ENCODE data around the gene GLI3.

Gene GLI3

GRCh38 chr7:41977151-41977651 is 259.8 kb downstream of the GLI3 start:
- H3K27ac Mint-ChIP-seq, result no peak overlapping the region
- no peak overlapping the region for H3K4me3 Mint-ChIP-seq
- H3K4me1 Mint-ChIP-seq, result no peaks in the 10 kb centered on the region
- ATAC-seq (no peak), DNase-seq (ENCODE audit: low spot score in 2 of 2) (no peak)
- H3K9me3 Mint-ChIP-seq, result no peaks in the 10 kb centered on the region
- H3K36me3 Mint-ChIP-seq, result no peaks in the 10 kb centered on the region

DNA sequence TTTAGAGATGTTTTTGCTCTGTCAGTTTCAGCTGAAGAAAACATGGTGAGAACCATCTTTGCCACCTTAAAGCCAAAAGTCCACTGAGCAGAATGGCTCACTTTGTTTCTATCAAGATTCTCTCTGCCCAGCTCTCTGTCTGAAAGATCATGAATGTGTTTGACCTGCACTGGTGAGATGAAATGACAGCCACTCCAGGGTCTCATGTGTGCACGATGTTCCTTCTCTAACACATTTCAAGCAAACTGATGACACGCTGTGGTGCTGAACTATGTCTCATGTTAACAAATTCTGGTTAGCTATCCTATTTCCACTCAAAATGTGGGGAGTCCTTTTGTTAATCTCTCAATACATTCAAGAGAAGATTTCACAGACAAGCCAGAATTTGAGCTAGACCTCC is 260.6 kb downstream of the GLI3 start:
- no peaks in the 10 kb centered on the region for H3K9me3 Mint-ChIP-seq
- no peak for ATAC-seq

DNA sequence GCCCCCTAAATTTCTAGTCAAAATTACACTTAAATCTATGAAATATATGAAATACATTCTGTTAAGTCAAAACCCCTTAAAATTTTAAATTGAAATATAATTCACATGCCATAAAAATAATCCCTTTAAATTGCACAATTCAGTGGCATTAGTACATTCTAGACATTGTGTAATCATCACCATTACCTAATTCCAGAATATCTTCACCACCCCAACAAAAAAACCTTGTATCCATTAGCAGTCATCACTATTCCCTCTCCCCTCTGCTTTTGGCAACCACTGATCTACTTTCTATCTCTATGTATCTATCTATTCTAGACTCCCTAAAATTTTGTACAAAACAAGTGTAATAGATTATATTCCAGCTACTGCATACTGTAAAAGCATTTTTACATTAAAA is 261.2 kb downstream of the GLI3 start:
- H3K27ac Mint-ChIP-seq, result no peak overlapping the region
- ATAC-seq (no peak), DNase-seq (ENCODE audit: low spot score in 2 of 2) (no peak)
- H3K36me3 Mint-ChIP-seq, result no peaks in the 10 kb centered on the region
- no peak overlapping the region for H3K4me3 Mint-ChIP-seq
- no peaks in the 10 kb centered on the region for H3K4me1 Mint-ChIP-seq
- H3K9me3 Mint-ChIP-seq, result no peaks in the 10 kb centered on the region

More for the DNA sequence above, 260.6 kb downstream of the GLI3 start:
- DNase-seq (ENCODE audit: low spot score in 2 of 2), result no peak
- no peaks in the 10 kb centered on the region for H3K4me1 Mint-ChIP-seq
- no peak overlapping the region for H3K4me3 Mint-ChIP-seq
- H3K27ac Mint-ChIP-seq, result no peak overlapping the region
- H3K36me3 Mint-ChIP-seq, result no peaks in the 10 kb centered on the region

DNA sequence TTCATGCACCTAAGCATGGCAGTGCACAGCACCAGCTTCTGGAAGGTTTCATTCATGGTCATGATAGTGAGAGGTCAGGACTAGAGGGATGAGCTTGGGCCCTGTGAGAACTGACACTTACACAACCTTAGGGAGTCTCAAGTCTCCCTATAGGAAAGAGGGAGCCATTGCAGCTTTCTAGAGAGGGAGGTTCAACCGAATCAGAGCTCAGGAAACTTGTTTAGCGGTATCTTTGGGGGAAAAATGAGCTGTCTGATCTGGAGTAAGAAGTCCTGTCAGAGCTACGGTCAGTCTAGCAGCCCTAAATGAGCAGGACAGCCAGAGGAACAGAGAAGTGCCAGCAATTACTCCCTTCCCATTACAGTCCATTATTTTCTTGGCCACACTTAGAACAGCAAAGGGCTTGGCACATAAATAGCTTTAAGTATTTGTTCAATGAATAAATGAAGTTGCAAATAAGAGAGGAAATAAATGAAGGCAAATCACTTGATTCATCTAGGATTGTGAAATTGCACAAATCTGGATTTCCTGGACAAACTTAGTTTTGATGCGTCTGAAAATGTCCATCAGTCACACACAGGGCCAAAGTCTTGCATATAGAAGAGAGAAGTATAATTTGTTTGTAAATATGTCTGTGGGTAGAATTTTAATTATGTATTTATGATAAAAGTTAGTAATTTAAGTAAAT is 262.0 kb downstream of the GLI3 start:
- no peaks in the 10 kb centered on the region for H3K36me3 Mint-ChIP-seq
- ATAC-seq, result no peak

DNA sequence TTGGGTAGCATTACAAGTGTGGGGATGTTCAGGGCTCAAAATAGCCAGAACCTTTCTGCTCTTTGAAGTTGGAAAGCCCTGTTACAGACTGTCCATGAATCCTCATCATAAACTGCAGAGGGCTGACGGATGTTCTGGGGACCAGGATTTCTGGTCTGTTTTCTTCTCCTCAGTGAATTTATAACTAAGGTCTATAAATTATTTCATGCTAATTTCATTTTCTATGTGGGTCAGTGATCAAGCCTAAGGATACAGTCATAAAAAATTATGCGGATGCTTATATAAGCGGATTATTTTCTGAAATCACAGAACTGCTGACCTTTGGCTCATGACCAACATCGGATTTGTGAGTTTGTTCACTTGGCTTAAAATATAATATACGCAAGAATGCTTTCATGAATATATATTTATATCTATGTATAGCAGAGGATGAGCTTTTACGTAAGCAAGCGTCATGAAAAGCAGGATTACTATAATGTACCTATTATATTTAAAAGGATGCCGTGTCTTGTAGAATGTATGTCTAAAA is 263.7 kb downstream of the GLI3 start:
- no peak overlapping the region for H3K4me3 Mint-ChIP-seq

More for the DNA sequence above, 262.0 kb downstream of the GLI3 start:
- no peak for DNase-seq (ENCODE audit: low spot score in 2 of 2)
- no peak overlapping the region for H3K4me3 Mint-ChIP-seq
- no peaks in the 10 kb centered on the region for H3K4me1 Mint-ChIP-seq
- no peaks in the 10 kb centered on the region for H3K9me3 Mint-ChIP-seq
- no peak overlapping the region for H3K27ac Mint-ChIP-seq

DNA sequence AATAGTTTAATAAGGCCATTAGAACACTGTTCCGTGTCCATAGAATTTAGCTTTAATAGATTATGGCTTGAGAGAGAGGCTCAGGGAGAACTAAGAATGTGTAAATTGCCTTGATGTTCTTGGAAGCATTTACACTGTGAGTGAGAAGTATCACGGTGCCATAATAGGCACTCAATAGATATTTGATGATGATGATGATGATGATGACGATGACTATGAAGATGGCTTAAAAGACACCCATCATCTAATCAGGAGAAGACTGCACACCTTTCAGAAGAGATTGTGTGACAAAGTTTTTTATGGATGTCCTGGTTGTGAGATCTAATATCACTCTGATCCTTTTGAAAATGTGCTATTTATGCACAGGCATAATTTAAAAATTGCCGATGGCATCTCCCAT is 264.2 kb downstream of the GLI3 start:
- H3K9me3 Mint-ChIP-seq, result no peaks in the 10 kb centered on the region
- no peak overlapping the region for H3K4me3 Mint-ChIP-seq
- ATAC-seq, result no peak
- H3K4me1 Mint-ChIP-seq, result no peaks in the 10 kb centered on the region
- H3K36me3 Mint-ChIP-seq, result no peaks in the 10 kb centered on the region
- DNase-seq (ENCODE audit: low spot score in 2 of 2), result no peak
- H3K27ac Mint-ChIP-seq, result no peak overlapping the region

More for the DNA sequence above, 263.7 kb downstream of the GLI3 start:
- Mint-ChIP-seq H3K4me1 (no peaks in the 10 kb centered on the region), H3K9me3 (no peaks in the 10 kb centered on the region), H3K27ac (no peak overlapping the region), H3K36me3 (no peaks in the 10 kb centered on the region)
- DNase-seq (ENCODE audit: low spot score in 2 of 2), result no peak
- ATAC-seq, result no peak

DNA sequence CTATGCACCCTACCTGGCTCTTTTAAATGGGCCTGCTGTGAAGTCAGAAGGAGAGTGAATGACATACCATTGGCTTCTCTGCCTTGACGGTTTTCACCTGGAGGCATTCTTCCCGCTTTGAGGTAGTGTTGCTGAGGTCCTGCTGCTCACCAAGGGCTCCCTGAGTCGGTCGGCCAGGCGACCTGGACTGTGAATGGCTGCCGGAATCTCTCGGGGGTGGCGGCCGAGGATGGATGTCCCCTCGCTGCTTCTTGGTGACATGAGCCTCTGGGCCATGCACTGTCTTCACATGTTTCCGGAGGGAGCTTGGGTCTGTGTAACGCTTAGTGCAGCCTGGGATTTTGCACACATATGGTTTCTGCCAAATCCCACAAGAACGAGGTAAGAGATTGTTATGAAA is 264.7 kb downstream of the GLI3 start:
- Mint-ChIP-seq H3K4me3 (no peak overlapping the region), H3K36me3 (no peaks in the 10 kb centered on the region), H3K4me1 (no peaks in the 10 kb centered on the region), H3K9me3 (no peaks in the 10 kb centered on the region), H3K27ac (no peak overlapping the region)
- ATAC-seq, result no peak
- DNase-seq (ENCODE audit: low spot score in 2 of 2), result no peak

DNA sequence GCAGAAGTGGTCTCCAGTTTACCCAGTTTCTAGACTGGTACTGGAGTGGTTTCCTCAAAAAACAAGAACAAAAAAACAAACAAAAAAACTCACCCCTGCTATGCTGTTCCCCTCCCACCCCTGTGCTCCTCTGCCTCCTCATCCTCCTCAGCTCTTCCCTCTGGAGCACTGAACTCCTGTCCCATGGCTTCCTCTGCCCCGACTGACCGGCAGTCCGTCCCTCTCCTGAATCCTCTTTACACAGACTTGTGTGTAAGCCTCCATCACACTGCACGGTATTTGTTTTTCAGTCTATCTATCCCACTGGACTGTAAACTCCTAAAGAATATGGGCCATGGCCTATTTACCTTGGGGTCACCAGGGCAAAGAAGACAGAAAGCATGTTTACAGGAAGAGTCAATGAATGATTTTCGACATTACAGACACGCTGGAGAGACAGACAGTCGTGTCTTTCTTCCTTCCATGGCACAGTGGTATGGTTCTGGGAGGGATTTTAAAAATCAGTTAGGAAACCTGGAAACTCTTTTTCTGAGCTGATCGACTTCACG is 265.3 kb downstream of the GLI3 start:
- Mint-ChIP-seq H3K27ac (no peak overlapping the region), H3K4me3 (no peak overlapping the region), H3K9me3 (no peaks in the 10 kb centered on the region), H3K4me1 (no peaks in the 10 kb centered on the region), H3K36me3 (no peaks in the 10 kb centered on the region)
- no peak for ATAC-seq
- DNase-seq (ENCODE audit: low spot score in 2 of 2), result no peak

DNA sequence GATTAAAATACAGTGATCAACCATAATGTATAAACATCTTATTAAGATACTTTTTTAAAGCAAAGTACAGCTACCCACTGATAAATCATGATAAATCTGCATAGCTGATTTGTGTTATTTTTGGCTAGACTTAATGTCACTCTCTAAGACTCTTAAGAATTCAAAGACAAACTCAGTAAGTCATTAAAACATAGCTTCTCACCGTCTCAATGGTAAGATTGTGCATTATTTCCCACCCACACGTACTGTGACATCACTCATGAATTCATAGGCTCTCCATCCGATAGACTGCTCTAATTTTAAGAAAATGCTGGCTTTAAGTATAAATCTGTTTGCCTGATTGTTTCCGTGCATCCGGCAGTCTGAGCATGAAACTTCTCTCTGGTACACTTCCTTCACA is 266.1 kb downstream of the GLI3 start:
- DNase-seq (ENCODE audit: low spot score in 2 of 2) (no peak), ATAC-seq (no peak)
- H3K36me3 Mint-ChIP-seq, result no peaks in the 10 kb centered on the region
- H3K4me3 Mint-ChIP-seq, result no peak overlapping the region
- H3K9me3 Mint-ChIP-seq, result no peaks in the 10 kb centered on the region
- H3K27ac Mint-ChIP-seq, result no peak overlapping the region
- H3K4me1 Mint-ChIP-seq, result no peaks in the 10 kb centered on the region

GRCh38 chr7:41969561-41970105 is 267.4 kb downstream of the GLI3 start:
- H3K27ac Mint-ChIP-seq, result no peak overlapping the region
- ATAC-seq, result no peak

DNA sequence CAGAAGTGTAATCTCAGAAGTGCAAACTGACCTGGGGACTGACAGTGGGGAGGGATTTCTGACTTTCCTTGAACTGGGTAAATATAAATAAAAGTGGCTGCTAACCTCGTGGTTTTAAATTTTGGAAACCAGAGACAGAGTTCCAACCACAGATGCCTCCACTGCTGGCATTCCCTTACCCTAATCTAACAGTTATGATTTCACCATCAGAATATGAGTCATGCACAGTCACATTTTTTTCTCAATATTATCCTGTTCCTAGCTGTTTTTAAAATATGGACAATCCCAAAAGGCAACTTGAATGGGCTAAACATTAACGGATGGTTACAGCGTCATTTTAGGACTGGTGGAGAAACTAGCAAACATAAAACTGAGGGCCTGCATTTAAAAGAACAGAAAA is 269.9 kb downstream of the GLI3 start:
- Mint-ChIP-seq H3K4me1 (no peaks in the 10 kb centered on the region), H3K36me3 (no peaks in the 10 kb centered on the region), H3K9me3 (no peaks in the 10 kb centered on the region), H3K27ac (no peak overlapping the region), H3K4me3 (no peak overlapping the region)
- ATAC-seq (no peak), DNase-seq (ENCODE audit: low spot score in 2 of 2) (no peak)

More at GRCh38 chr7:41969561-41970105, 267.4 kb downstream of the GLI3 start:
- no peaks in the 10 kb centered on the region for H3K4me1 Mint-ChIP-seq
- no peaks in the 10 kb centered on the region for H3K36me3 Mint-ChIP-seq
- no peak overlapping the region for H3K4me3 Mint-ChIP-seq
- no peak for DNase-seq (ENCODE audit: low spot score in 2 of 2)
- no peaks in the 10 kb centered on the region for H3K9me3 Mint-ChIP-seq

GRCh38 chr7:41965951-41966505 is 271.0 kb downstream of the GLI3 start:
- H3K4me1 Mint-ChIP-seq, result no peaks in the 10 kb centered on the region
- no peaks in the 10 kb centered on the region for H3K9me3 Mint-ChIP-seq
- ATAC-seq (no peak), DNase-seq (ENCODE audit: low spot score in 2 of 2) (no peak)
- no peak overlapping the region for H3K4me3 Mint-ChIP-seq
- no peaks in the 10 kb centered on the region for H3K36me3 Mint-ChIP-seq
- no peak overlapping the region for H3K27ac Mint-ChIP-seq

DNA sequence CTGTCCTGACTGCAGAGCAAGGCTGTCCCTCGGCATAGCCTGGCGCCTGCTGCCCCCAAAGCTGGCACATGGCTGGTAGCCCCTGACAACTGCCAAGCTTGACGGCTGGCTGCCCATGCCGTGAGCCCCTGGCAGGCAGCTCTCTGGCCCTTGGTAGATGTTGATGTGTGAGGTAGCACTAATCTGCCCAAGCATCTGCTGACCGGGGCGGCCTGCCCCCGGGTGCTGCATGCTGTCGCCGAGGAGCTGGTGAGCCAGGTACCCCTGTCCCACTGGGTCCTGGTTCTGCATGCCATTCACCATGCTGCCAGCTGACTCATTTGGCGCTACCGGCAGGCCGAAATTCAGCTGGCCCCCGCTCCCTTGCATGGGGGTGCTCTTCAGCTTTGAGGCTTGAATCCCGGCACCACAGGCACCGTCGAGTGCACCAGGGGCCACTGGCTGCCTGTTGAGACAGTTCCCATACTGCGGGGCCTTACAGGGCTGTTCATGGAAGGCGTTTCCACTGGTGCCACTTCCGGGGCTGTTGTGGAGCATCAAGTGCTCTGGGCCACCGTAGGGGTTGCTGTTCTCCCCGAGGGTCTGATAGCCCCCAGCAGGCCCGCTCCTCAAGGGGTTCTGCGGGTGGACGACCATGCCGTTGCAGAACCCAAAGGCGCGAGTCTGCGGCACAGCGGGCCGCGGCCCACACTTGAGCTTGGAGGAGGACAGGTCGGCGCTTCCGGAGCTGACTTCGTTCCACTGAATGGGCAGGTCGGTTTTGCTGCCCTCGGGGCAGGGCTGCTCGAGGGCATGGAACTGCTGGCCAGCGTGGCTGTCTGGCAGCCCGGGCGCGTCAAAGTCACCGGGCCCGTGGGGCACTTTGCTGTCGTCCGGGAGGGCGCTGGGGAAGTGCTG is 271.9 kb downstream of the GLI3 start:
- ATAC-seq, result no peak
- no peaks in the 10 kb centered on the region for H3K36me3 Mint-ChIP-seq
- DNase-seq (ENCODE audit: low spot score in 2 of 2), result no peak
- H3K27ac Mint-ChIP-seq, result no peak overlapping the region
- H3K9me3 Mint-ChIP-seq, result no peaks in the 10 kb centered on the region
- H3K4me1 Mint-ChIP-seq, result no peaks in the 10 kb centered on the region
- H3K4me3 Mint-ChIP-seq, result no peak overlapping the region

- Mint-ChIP-seq H3K36me3 (no peaks in the 10 kb centered on the region), H3K4me1 (no peaks in the 10 kb centered on the region), H3K4me3 (no peak overlapping the region), H3K27ac (no peak overlapping the region), H3K9me3 (no peaks in the 10 kb centered on the region)
- ATAC-seq (no peak), DNase-seq (ENCODE audit: low spot score in 2 of 2) (no peak)
Measured at GRCh38 chr7:41964183-41964753, 272.7 kb downstream of the GLI3 start.

- Mint-ChIP-seq H3K9me3 (no peaks in the 10 kb centered on the region), H3K4me3 (no peak overlapping the region), H3K36me3 (no peaks in the 10 kb centered on the region), H3K27ac (no peak overlapping the region), H3K4me1 (no peaks in the 10 kb centered on the region)
- ATAC-seq (no peak), DNase-seq (ENCODE audit: low spot score in 2 of 2) (no peak)
Measured at GRCh38 chr7:41956705-41957104, 280.3 kb downstream of the GLI3 start.
